ENCODE data around the gene TRIM60.
"Not testable (repeated sequence)": the region's sequence is repeated elsewhere in the genome, so short reads cannot be mapped to it uniquely, and the experiment has no call there.

TRIM60 gene

GRCh38 chr4:165016971-165017370 is 14.8 kb upstream of the TRIM60 start:
- TF ChIP-seq CTCF (IDR thresholded peaks at IDR 0.05; ENCODE audit: borderline replicate concordance, insufficient read depth, low read depth, low read length), result peak; percentile 22; the same call in 1 of the 2 replicates
- no peak overlapping the region for H3K4me3 ChIP-seq (ENCODE audit: low read depth, low read length)

- not testable (repeated sequence) for H3K4me3 ChIP-seq (ENCODE audit: low read depth, low read length)
Measured at GRCh38 chr4:165019995-165020394, 11.8 kb upstream of the TRIM60 start.

- H3K4me3 ChIP-seq (ENCODE audit: low read depth, low read length), result not testable (repeated sequence)
Measured at GRCh38 chr4:165025782-165026181, 6.0 kb upstream of the TRIM60 start.

- no peak overlapping the region for H3K4me3 ChIP-seq (ENCODE audit: low read depth, low read length)
- TF ChIP-seq CTCF (IDR thresholded peaks at IDR 0.05; ENCODE audit: borderline replicate concordance, insufficient read depth, low read depth, low read length), result no peak
Measured at GRCh38 chr4:165027762-165028402, 3.9 kb upstream of the TRIM60 start.

- TF ChIP-seq CTCF (IDR thresholded peaks at IDR 0.05; ENCODE audit: borderline replicate concordance, insufficient read depth, low read depth, low read length), result no peak
Measured at GRCh38 chr4:165048170-165048569, 16.4 kb downstream of the TRIM60 start.

GRCh38 chr4:165052627-165053026 is 20.8 kb downstream of the TRIM60 start:
- TF ChIP-seq CTCF (IDR thresholded peaks at IDR 0.05; ENCODE audit: borderline replicate concordance, insufficient read depth, low read depth, low read length), result no peak
- no peak overlapping the region for H3K4me3 ChIP-seq (ENCODE audit: low read depth, low read length)

More at GRCh38 chr4:165048170-165048569, 16.4 kb downstream of the TRIM60 start:
- H3K4me3 ChIP-seq (ENCODE audit: low read depth, low read length), result no peak overlapping the region

- no peak for TF ChIP-seq CTCF (IDR thresholded peaks at IDR 0.05; ENCODE audit: borderline replicate concordance, insufficient read depth, low read depth, low read length)
- H3K4me3 ChIP-seq (ENCODE audit: low read depth, low read length), result no peak within 1 kb of the TSS
Measured at GRCh38 chr4:165053645-165054044, 21.8 kb downstream of the TRIM60 start, which contains the start of gene TRIM75. Gene TRIM75 (plus strand): TSS chr4:165053866. CDS start chr4:165059148, 5,282 bp downstream.

- H3K4me3 ChIP-seq (ENCODE audit: low read depth, low read length), result no peak overlapping the region
- no peak for TF ChIP-seq CTCF (IDR thresholded peaks at IDR 0.05; ENCODE audit: borderline replicate concordance, insufficient read depth, low read depth, low read length)
Measured at GRCh38 chr4:165055601-165056000, 23.8 kb downstream of the TRIM60 start.
